Stimulated activated CD8-positive, alpha-beta memory T cell treated with anti-CD3 and anti-CD28 coated beads, Interleukin-7, amount 100 ng/mL, for 1 hour (primary cell): ENCODE data around the gene OMA1.
A peak's percentile ranks its signal among the peaks of the same experiment; 100 is the strongest.
"Not testable (repeated sequence)": the region's sequence is repeated elsewhere in the genome, so short reads cannot be mapped to it uniquely, and the experiment has no call there.

Experiments
- DNase-seq, 2 donors: peaks; one replicate each; pipeline ENCODE4 v3.0.0-alpha.2; 2020; ENCODE audit warnings: low read depth in 2 of 2

The OMA1 gene

GRCh38 chr1:58546520-58547308 lies at the start of gene OMA1:
OMA1 (minus strand) TSS chr1:58546726; CDS start chr1:58539294, 7,432 bp downstream.
- peak; percentile 94 to 97 for DNase-seq

- no peak for DNase-seq
Measured at GRCh38 chr1:58594546-58594945, 48.0 kb upstream of the OMA1 start.

- no peak for DNase-seq
Measured at GRCh38 chr1:58592522-58593134, 46.1 kb upstream of the OMA1 start.

- no peak for DNase-seq
Measured at GRCh38 chr1:58591806-58592205, 45.3 kb upstream of the OMA1 start.

GRCh38 chr1:58590019-58590418 lies 43.5 kb upstream of the OMA1 start:
- DNase-seq, result no peak

GRCh38 chr1:58588396-58588795 lies 41.9 kb upstream of the OMA1 start:
- no peak for DNase-seq

- DNase-seq, result no peak
Measured at GRCh38 chr1:58587667-58588066, 41.1 kb upstream of the OMA1 start.

GRCh38 chr1:58586271-58586670 lies 39.7 kb upstream of the OMA1 start:
- DNase-seq, result no peak

- DNase-seq, result no peak
Measured at GRCh38 chr1:58585581-58586151, 39.1 kb upstream of the OMA1 start.

- DNase-seq, result no peak
Measured at GRCh38 chr1:58585166-58585565, 38.6 kb upstream of the OMA1 start.

- no peak for DNase-seq
Measured at GRCh38 chr1:58584082-58584895, 37.8 kb upstream of the OMA1 start.

- DNase-seq, result no peak
Measured at GRCh38 chr1:58583496-58583895, 37.0 kb upstream of the OMA1 start.

GRCh38 chr1:58582143-58582542 lies 35.6 kb upstream of the OMA1 start:
- not testable (repeated sequence) for DNase-seq

- DNase-seq, result no peak
Measured at GRCh38 chr1:58581641-58582040, 35.1 kb upstream of the OMA1 start.

- DNase-seq, result no peak
Measured at GRCh38 chr1:58580186-58580585, 33.7 kb upstream of the OMA1 start.

- no peak for DNase-seq
Measured at GRCh38 chr1:58577654-58578030, 31.1 kb upstream of the OMA1 start.

- no peak for DNase-seq
Measured at GRCh38 chr1:58576727-58577653, 30.5 kb upstream of the OMA1 start, which contains the start of gene TACSTD2. TACSTD2 (minus strand) TSS chr1:58577252; CDS start chr1:58577156, 96 bp downstream.

GRCh38 chr1:58576325-58576726 lies 29.8 kb upstream of the OMA1 start:
- no peak for DNase-seq

- no peak for DNase-seq
Measured at GRCh38 chr1:58575551-58576324, 29.2 kb upstream of the OMA1 start.

- no peak for DNase-seq
Measured at GRCh38 chr1:58574816-58575215, 28.3 kb upstream of the OMA1 start.
